ACC112 (cell line): ENCODE measurements around the gene ZNF32.

ENCODE experiments used
- H2AFZ ChIP-seq: fragments of 200-600 bp; sonication (generic); one replicate; pipeline ENCODE4 v1.6.0; 2017; ENCODE audit warnings: antibody characterized with exemption, low read length; ENCODE audit not compliant: unreplicated experiment
- H3K27ac ChIP-seq: fragments of 200-600 bp; sonication (generic); 2 replicates; pipeline ENCODE4 v1.5.1; 2014; ENCODE audit warnings: low read depth, mild to moderate bottlenecking, antibody characterized with exemption, low read length, moderate library complexity
- H3K27me3 ChIP-seq: fragments of 200-600 bp; sonication (generic); 2 replicates; pipeline ENCODE4 v1.6.1; 2014; ENCODE audit warnings: mild to moderate bottlenecking, antibody characterized with exemption, low read length, moderate library complexity, mixed read lengths; ENCODE audit not compliant: insufficient read depth
- H3K36me3 ChIP-seq: fragments of 200-600 bp; sonication (generic); 2 replicates; pipeline ENCODE4 v1.6.1; 2016; ENCODE audit warnings: mild to moderate bottlenecking, antibody characterized with exemption, low read length, moderate library complexity, mixed read lengths; ENCODE audit not compliant: insufficient read depth
- H3K4me1 ChIP-seq: fragments of 200-600 bp; sonication (generic); one replicate; pipeline ENCODE4 v1.6.1; 2016; ENCODE audit warnings: low read length, mixed read lengths; ENCODE audit not compliant: insufficient read depth, unreplicated experiment, control insufficient read depth
- H3K4me3 ChIP-seq: fragments of 200-600 bp; sonication (generic); 2 replicates; pipeline ENCODE4 v1.5.1; 2014; ENCODE audit warnings: mild to moderate bottlenecking, low read depth, low read length
- H3K79me2 ChIP-seq: fragments of 200-600 bp; sonication (generic); one replicate; pipeline ENCODE4 v1.6.0; 2016; ENCODE audit warnings: low read length; ENCODE audit not compliant: control insufficient read depth, unreplicated experiment, insufficient read depth

ZNF32 gene

DNA sequence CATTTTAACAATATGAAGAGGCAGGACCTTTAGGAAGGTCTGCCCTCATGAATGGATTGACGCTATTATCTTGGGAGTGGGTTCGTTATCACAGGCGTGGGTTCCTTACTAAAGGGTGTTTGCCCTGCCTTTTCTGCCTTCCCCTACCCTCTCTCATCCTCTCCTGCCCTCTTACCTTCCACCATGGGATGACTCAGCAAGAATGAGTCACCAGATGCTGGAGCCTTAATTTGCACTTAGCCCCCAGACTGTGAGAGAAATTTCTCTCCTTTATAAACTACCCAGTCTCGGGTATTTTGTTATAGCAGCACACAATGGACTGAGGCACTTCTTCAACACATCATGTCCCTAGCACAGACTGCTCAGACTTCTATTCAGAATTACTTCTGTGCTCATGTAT is 31.4 kb upstream of the ZNF32 start:
- H3K27ac ChIP-seq = no peak overlapping the region
- no peaks in the 10 kb centered on the region for H3K79me2 ChIP-seq
- no peaks in the 10 kb centered on the region for H3K36me3 ChIP-seq
- peaks cover 7% of the 10 kb centered on the region; the same call in 1 of the 2 replicates for H3K27me3 ChIP-seq
- H3K4me1 ChIP-seq = peaks cover 10% of the 10 kb centered on the region
- H2AFZ ChIP-seq = no peak overlapping the region
- no peak overlapping the region for H3K4me3 ChIP-seq

DNA sequence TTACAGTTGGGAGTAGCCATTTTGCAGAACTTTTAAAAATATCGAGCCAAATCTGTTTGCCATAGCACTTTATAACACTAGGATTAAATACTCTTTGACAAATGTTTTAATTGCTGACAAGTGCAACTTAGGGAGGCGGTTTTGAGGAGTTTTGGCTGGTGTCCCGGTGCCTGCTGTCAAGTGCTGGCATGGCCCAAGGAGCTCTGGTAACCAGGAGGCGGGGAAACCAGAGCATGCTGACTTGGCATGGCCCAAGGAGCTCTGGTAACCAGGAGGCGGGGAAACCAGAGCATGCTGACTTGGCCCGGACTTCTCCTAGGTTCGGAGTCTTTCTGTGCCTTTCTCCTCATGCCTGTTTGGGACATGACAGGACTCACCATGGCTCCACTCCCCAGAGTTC is 30.8 kb upstream of the ZNF32 start:
- H3K27ac ChIP-seq = no peak overlapping the region
- H3K4me1 ChIP-seq = peaks cover 10% of the 10 kb centered on the region
- H3K27me3 ChIP-seq = peaks cover 7% of the 10 kb centered on the region; the same call in 1 of the 2 replicates
- no peaks in the 10 kb centered on the region for H3K79me2 ChIP-seq
- H3K4me3 ChIP-seq = no peak overlapping the region
- H3K36me3 ChIP-seq = no peaks in the 10 kb centered on the region
- H2AFZ ChIP-seq = no peak overlapping the region

DNA sequence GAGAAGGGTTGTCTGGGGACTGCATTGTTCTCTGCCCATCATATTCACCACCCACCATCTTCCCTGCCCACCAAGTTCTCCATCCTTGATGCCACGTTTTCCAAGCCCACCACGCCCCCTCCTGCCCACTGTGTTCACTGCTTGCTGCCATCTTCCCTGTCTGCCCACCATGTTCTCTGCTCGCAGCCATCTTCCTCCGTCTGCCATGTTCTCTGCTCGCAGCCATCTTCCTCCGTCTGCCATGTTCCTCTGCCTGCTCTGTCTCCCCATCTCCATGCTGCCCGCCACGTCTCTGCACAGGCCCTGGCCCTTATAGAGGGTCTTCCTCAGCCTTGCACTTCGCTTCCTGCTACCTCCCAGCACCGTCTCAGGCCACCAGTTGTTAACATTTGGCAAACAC is 30.0 kb upstream of the ZNF32 start:
- Histone ChIP-seq H3K36me3 (no peaks in the 10 kb centered on the region), H3K4me3 (no peak overlapping the region), H2AFZ (no peak overlapping the region), H3K4me1 (peaks cover 10% of the 10 kb centered on the region), H3K79me2 (no peaks in the 10 kb centered on the region), H3K27ac (no peak overlapping the region), H3K27me3 (peaks cover 7% of the 10 kb centered on the region; the same call in 1 of the 2 replicates)

DNA sequence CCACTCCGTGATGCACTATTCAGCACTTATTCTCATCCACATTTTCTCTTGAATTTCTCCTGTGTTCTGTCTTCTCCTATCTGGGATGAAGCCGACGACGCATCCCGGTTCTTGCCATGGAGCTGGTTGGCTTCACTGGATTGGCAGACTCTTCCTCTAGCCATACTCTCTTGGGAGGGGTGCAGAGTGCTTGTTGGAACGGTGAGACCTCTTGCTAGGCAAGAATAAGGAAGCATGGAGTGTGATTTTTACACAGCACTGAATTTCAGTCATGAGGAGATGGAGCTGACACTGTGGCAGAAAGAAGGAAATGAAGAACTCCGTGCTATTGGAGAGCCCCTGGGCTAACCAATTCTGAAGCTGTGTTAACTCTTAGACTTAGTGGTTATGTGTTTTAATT is 28.2 kb upstream of the ZNF32 start:
- H3K79me2 ChIP-seq = no peaks in the 10 kb centered on the region
- H2AFZ ChIP-seq = no peak overlapping the region
- no peak overlapping the region for H3K27ac ChIP-seq
- peaks cover 10% of the 10 kb centered on the region for H3K4me1 ChIP-seq
- no peak overlapping the region for H3K4me3 ChIP-seq
- H3K36me3 ChIP-seq = no peaks in the 10 kb centered on the region
- 0 out of 2 replicates have a peak, but pooled peaks cover under 1% of the 10 kb centered on the region for H3K27me3 ChIP-seq

DNA sequence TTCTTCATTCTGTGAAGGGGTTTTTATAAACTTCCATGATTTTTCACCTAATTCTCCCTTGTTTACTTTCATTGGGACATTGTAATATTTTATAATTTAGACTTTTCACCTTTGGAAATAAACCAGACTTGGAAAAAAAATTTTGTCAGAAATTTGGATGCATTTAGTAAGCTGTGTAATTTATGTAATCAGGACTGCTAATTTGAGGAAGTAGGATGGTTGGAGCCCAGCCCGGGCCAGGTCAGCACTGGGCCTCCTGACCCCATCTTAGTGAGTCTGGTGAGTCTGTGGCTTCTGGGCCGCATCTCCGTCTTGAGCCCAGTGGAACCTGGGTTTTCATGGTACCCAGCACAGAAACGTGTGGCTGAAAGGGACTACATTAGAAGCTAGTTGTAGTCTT is 27.6 kb upstream of the ZNF32 start:
- Histone ChIP-seq H3K27ac (no peak overlapping the region), H3K4me3 (no peak overlapping the region), H3K27me3 (no peaks in the 10 kb centered on the region), H3K79me2 (no peaks in the 10 kb centered on the region), H3K36me3 (no peaks in the 10 kb centered on the region), H3K4me1 (peaks cover 10% of the 10 kb centered on the region), H2AFZ (no peak overlapping the region)

DNA sequence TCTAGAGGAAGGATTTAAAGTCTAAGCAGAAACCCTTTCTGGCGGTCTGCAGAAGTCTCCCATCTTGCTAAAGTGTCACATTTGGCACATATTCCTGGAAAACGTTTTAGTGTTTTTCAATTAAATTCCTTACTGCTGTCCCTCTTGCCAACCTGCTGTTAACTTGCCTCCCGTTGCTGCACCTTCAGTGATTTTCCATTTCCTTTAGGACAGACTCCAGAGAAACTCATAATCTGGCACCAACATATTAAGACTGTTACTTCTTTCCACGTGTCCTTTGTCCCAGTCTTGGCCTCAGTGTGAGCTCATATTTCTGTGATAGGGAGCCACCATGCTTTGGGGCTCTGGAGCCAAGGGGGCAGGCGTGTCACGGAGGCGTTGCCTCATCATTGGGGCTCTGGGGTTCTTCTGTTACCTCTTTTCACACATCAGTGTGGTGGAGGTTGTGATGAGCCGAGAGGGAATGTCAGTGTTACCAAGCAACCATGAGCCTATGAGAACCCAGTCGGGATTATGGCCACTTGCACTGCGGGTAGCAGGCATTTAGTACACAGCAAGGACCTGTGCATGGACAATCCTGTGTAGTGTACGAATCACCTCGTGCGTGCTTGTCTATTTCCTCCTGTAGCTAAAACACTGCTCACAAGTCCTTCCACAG is 26.0 kb upstream of the ZNF32 start:
- Histone ChIP-seq H3K4me3 (no peak overlapping the region), H3K27ac (no peak overlapping the region), H3K27me3 (peaks cover 4% of the 10 kb centered on the region; the same call in 1 of the 2 replicates), H3K36me3 (no peaks in the 10 kb centered on the region), H3K4me1 (peaks cover 2% of the 10 kb centered on the region), H2AFZ (no peak overlapping the region), H3K79me2 (no peaks in the 10 kb centered on the region)

DNA sequence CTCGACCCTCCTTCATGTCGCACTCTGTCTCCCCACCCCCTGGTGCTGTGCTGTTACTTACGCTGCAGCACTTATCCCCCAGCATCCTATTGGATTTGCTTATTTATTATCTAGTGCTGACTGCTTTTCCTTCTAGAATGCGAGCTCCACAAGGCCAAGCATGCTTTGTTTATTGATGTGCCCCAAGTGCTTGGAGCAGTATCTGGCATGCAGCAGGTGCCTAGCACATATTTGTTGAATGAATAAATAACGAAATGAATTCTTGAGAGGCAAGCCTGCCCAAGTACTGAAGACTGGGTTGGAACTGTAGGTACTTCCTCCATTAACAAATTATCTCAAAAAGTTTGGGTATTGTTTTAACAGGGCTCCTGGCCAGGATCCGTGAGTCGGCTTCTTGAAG is 24.8 kb upstream of the ZNF32 start:
- Histone ChIP-seq H3K79me2 (no peaks in the 10 kb centered on the region), H2AFZ (no peak overlapping the region), H3K27ac (no peak overlapping the region), H3K4me1 (no peaks in the 10 kb centered on the region), H3K36me3 (no peaks in the 10 kb centered on the region), H3K4me3 (no peak overlapping the region), H3K27me3 (peaks cover 4% of the 10 kb centered on the region; the same call in 1 of the 2 replicates)

DNA sequence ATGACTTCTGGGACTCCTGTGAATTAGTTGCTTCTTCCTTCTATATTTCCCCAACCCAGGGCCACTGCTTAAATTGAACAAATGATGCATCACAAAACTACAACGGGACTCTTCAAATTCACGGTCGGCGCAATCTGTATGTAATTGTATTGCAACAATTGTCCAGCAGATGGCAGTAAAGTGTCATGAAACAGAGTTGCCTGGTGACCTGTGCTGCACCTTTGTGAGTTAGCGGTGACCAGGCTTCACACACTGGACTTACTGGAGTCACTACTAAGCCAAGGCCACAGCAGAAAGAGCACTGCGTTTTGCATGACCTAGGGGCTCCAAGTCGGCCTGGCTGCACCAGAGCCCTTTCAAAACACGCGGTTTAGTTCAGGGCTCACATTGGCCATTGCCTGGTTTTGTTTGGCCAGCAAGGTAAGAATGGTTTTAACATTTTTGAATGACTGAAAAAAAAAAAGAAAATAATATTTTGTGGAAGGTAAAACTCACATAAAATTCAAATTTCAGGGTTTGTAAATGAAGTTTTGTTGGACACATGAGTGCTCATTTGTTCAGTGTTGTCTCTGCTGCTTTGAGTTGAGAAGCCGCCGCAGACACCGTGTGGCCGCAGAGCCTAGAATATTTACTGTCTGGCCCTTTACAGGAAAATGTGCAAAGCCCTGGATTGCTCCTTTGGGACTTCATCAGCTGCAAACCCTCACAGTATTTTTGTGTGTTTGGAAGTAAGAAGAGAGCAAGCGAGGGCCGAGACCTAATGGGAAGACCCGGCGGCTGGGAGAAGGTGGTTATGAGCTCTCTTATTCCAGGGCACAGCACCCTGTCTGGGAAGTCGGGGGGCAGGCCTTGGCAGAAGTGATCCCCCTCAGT is 23.2 kb upstream of the ZNF32 start:
- H3K4me1 ChIP-seq = no peaks in the 10 kb centered on the region
- H3K27me3 ChIP-seq = peaks cover 16% of the 10 kb centered on the region
- no peak overlapping the region for H2AFZ ChIP-seq
- no peak overlapping the region for H3K4me3 ChIP-seq
- H3K36me3 ChIP-seq = no peaks in the 10 kb centered on the region
- no peak overlapping the region for H3K27ac ChIP-seq
- no peaks in the 10 kb centered on the region for H3K79me2 ChIP-seq

DNA sequence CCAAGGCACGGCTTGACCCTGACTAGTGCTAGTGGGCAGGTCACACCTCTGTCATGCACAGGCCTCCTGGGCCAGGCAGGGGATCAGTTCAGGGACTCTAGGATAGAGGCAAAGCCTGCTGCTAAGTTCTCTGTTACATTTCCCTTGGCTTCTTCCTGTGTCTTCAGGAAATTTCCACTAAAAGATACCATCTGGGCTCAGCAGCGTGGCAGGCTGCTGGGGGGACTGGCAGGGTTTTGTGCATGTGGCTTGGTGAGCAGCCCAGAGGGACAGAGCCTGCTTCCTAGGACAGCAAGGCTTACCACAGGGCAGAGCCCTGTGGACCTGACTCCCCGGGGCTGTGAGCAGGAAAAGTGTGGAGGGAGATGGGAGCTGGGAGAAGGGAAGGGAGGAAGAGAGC is 20.7 kb upstream of the ZNF32 start:
- H3K4me1 ChIP-seq = no peaks in the 10 kb centered on the region
- H2AFZ ChIP-seq = no peak overlapping the region
- H3K27me3 ChIP-seq = peaks cover 16% of the 10 kb centered on the region
- no peaks in the 10 kb centered on the region for H3K79me2 ChIP-seq
- no peaks in the 10 kb centered on the region for H3K36me3 ChIP-seq
- H3K27ac ChIP-seq = no peak overlapping the region
- H3K4me3 ChIP-seq = no peak overlapping the region

DNA sequence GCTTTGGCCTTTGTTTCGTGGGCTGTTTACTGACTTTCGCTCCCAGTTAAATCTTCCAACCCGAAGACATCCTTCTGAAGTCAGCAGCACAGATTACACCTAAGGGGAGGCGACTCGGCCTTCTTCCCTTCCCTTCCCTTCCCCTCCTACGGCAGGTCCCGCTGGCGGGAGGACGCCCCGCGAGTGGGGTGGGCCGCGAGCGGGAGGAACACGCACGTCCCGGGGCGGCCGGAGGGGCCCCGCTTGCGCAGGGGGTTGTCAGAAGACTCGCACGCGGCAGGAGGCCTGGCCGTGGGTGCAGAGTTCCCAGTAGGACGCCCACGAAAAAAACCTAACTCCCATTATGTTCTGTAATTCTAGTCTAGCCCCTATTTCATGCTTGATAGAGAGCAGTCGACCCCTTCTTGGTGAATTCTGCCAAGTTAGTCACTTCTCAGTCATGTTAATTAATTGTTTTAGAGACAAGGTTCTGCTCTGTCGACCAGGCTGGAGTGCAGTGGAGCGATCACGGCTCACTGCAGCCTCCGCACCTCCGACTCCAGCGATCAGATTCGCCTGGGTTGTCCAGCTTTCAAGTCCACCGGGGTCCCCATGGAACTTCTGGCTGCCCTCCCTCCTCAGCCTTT is 19.2 kb upstream of the ZNF32 start:
- H3K4me3 ChIP-seq = no peak overlapping the region
- no peak overlapping the region for H3K27ac ChIP-seq
- H3K36me3 ChIP-seq = no peaks in the 10 kb centered on the region
- H3K4me1 ChIP-seq = no peaks in the 10 kb centered on the region
- no peaks in the 10 kb centered on the region for H3K79me2 ChIP-seq
- peak overlapping the region; percentile 34 for H2AFZ ChIP-seq
- peaks cover 16% of the 10 kb centered on the region for H3K27me3 ChIP-seq
